GM19467 (cell line): Measurements from ENCODE around the gene FOLR3.
"Not testable (repeated sequence)": the region's sequence is repeated elsewhere in the genome, so short reads cannot be mapped to it uniquely, and the experiment has no call there.

ENCODE experiments used
- ATAC-seq: cut with Tn5 transposase; IDR thresholded peaks from one replicate; pipeline ENCODE4 v1.9.1; 2021; ENCODE audit warnings: mild to moderate bottlenecking, moderate library complexity; ENCODE audit not compliant: unreplicated experiment

The FOLR3 gene

GRCh38 chr11:72123117-72123653 lies 12.3 kb upstream of the FOLR3 start:
- no peak for ATAC-seq

GRCh38 chr11:72124046-72124445 lies 11.5 kb upstream of the FOLR3 start:
- ATAC-seq = no peak

- ATAC-seq = no peak
Observed at GRCh38 chr11:72125956-72126355, 9.6 kb upstream of the FOLR3 start.

- ATAC-seq = no peak
Observed at GRCh38 chr11:72127923-72128322, 7.6 kb upstream of the FOLR3 start.

- no peak for ATAC-seq
Observed at GRCh38 chr11:72129381-72129780, 6.1 kb upstream of the FOLR3 start.

- no peak for ATAC-seq
Observed at GRCh38 chr11:72132646-72133045, 2.9 kb upstream of the FOLR3 start.

- ATAC-seq = no peak
Observed at GRCh38 chr11:72135891-72136683, 562 bp downstream of the FOLR3 start.

GRCh38 chr11:72136684-72137262 lies 1.2 kb downstream of the FOLR3 start:
- no peak for ATAC-seq

GRCh38 chr11:72138821-72139390 lies 3.4 kb downstream of the FOLR3 start:
- ATAC-seq = no peak

GRCh38 chr11:72139500-72139899 lies 4.0 kb downstream of the FOLR3 start:
- no peak for ATAC-seq

- ATAC-seq = no peak
Observed at GRCh38 chr11:72140661-72141060, 5.1 kb downstream of the FOLR3 start.

GRCh38 chr11:72141066-72141465 lies 5.5 kb downstream of the FOLR3 start:
- ATAC-seq = no peak

GRCh38 chr11:72142086-72142485 lies 6.6 kb downstream of the FOLR3 start:
- not testable (repeated sequence) for ATAC-seq

GRCh38 chr11:72142543-72142942 lies 7.0 kb downstream of the FOLR3 start:
- not testable (repeated sequence) for ATAC-seq

GRCh38 chr11:72144807-72145565 lies 9.5 kb downstream of the FOLR3 start:
- ATAC-seq = no peak

- no peak for ATAC-seq
Observed at GRCh38 chr11:72146625-72147024, 11.1 kb downstream of the FOLR3 start.

GRCh38 chr11:72150882-72151281 lies 15.4 kb downstream of the FOLR3 start:
- ATAC-seq = no peak

- ATAC-seq = not testable (repeated sequence)
Observed at GRCh38 chr11:72153874-72154273, 18.3 kb downstream of the FOLR3 start.

- no peak for ATAC-seq
Observed at GRCh38 chr11:72154816-72155215, 19.3 kb downstream of the FOLR3 start.

GRCh38 chr11:72155751-72156150 lies 20.2 kb downstream of the FOLR3 start:
- no peak for ATAC-seq

GRCh38 chr11:72157131-72157530 lies 21.6 kb downstream of the FOLR3 start:
- ATAC-seq = no peak
